ENCODE data around the gene ATP6V0E1. TPM values are rescaled to one million over a fixed set of nuclear protein-coding genes. Genes with fewer than 3 reads are reported as not detected.

Gene ATP6V0E1
- total and polyA plus RNA-seq, 2 experiments from 2014 or later = 75.9 to 250 TPM

- no peak for TF ChIP-seq CTCF (conservative IDR thresholded peaks at IDR 0.05; ENCODE audit: low read depth in 2 of 2)
Observed at GRCh38 chr5:173055042-173055721, 71.6 kb downstream of the ATP6V0E1 start (continued).

- 0 out of 2 replicates have a peak, but pooled peaks cover 3% of the 10 kb centered on the region for H3K79me2 ChIP-seq (replicated peaks; ENCODE audit: insufficient read depth)
- no peaks in the 10 kb centered on the region for H3K36me3 ChIP-seq (ENCODE audit: insufficient read depth)
- ATAC-seq (no peak), DNase-seq (ENCODE audit: low spot score) (no peak)
- no peaks in the 10 kb centered on the region for H3K9me2 ChIP-seq (ENCODE audit: insufficient read depth)
- H3K4me1 Mint-ChIP-seq = peaks cover 16% of the 10 kb centered on the region
- no peaks in the 10 kb centered on the region for H4K20me1 ChIP-seq (replicated peaks; ENCODE audit: insufficient read depth)
- peak overlapping the region; percentile 77 for H3K4me3 ChIP-seq
- no peak overlapping the region for H3K27ac ChIP-seq (ENCODE audit: low read depth)
- H3K27me3 Mint-ChIP-seq (ENCODE audit: insufficient read depth, low read depth, poor library complexity) = peaks cover 4% of the 10 kb centered on the region
- H3F3A ChIP-seq (replicated peaks; ENCODE audit: low read depth) = no peaks in the 10 kb centered on the region
- peak overlapping the region; percentile 93 for H3K4me2 ChIP-seq
- H3K4me1 ChIP-seq (ENCODE audit: insufficient read depth) = peaks cover 21% of the 10 kb centered on the region
- H3K27me3 ChIP-seq (ENCODE audit: insufficient read depth) = no peaks in the 10 kb centered on the region
- H2AFZ ChIP-seq = peak overlapping the region; percentile 91
- no peaks in the 10 kb centered on the region for H3K36me3 Mint-ChIP-seq (ENCODE audit: low read depth)
- peak overlapping the region; percentile 90 for H3K4me3 Mint-ChIP-seq
- no peak overlapping the region for H3K27ac Mint-ChIP-seq
- H3K9me3 Mint-ChIP-seq = no peaks in the 10 kb centered on the region
- no peak for TF ChIP-seq NANOG (IDR thresholded peaks at IDR 0.05; ENCODE audit: borderline replicate concordance)
- no peak for TF ChIP-seq ZNF462 (CRISPR knock-in tag; IDR thresholded peaks at IDR 0.05)
- no peak for TF ChIP-seq EZH2 (IDR thresholded peaks at IDR 0.05; ENCODE audit: low read depth, unreplicated experiment)
- TF ChIP-seq ZNF114 (CRISPR knock-in tag; IDR thresholded peaks at IDR 0.05) = no peak
Observed at GRCh38 chr5:173055722-173055982, 72.1 kb downstream of the ATP6V0E1 start.

All from GM23338 (cell line).